H7 (cell line): ENCODE data around the gene RHBDF2. TPM values are rescaled to one million over a fixed set of nuclear protein-coding genes. Genes with fewer than 3 reads are reported as not detected.
A peak's percentile ranks its signal among the peaks of the same experiment; 100 is the strongest.
"Not testable (repeated sequence)": the region's sequence is repeated elsewhere in the genome, so short reads cannot be mapped to it uniquely, and the experiment has no call there.

Source experiments
- DNase-seq: peaks from one replicate; pipeline ENCODE4 v3.0.0; 2012
- H3K27me3 ChIP-seq: 2 replicates; pipeline ENCODE4 v1.6.0; 2011; ENCODE audit warnings: mild to moderate bottlenecking, low read length; ENCODE audit not compliant: control insufficient read depth, insufficient read depth
- H3K36me3 ChIP-seq: replicated peaks from 2 replicates; pipeline ENCODE4 v1.5.1; 2011; ENCODE audit warnings: low read length; ENCODE audit not compliant: control insufficient read depth, insufficient read depth
- H3K4me3 ChIP-seq: 2 replicates; pipeline ENCODE4 v1.5.1; 2011; ENCODE audit warnings: low read depth, mild to moderate bottlenecking, control low read depth, low read length, moderate library complexity; ENCODE audit not compliant: insufficient read depth
- total RNA-seq: library from RNA; depleted of rRNA; stranded (reverse); fragments of >200 nt; shearing (Covaris generic); gene quantifications from 2 replicates; pipeline ENCODE4 v1.2.3, GENCODE V29; 2014

The RHBDF2 gene
- total RNA-seq, 1 experiment from 2014 or later: 23.0 TPM

DNA sequence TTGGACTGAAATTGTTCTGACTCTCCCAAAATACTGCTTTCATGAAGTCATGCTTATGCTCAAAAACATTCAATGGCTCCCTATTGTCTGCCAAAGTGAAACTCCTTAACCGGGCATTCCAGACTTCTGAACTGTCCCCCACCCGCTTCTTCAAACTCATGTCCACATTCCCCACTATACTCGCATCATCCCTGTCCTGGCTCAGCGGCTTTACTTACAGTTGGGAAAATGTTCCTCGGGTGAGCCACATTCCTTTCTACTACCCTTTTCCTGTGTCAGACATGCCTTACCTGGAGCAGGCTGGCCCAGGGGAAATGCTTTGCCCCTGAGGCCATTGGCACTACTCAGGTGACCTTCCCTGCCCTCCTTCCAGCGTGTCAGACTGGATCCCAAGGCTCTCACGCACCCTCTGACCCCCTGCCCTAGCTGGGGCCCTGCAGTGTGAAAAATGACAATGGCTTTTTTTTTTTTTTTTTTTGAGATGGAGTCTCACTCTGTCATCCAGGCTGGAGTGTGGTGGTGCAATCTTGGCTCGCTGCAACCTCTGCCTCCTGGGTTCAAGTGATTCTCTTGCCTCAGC lies 30.9 kb upstream of the RHBDF2 start:
- Histone ChIP-seq H3K27me3 (peaks cover 15% of the 10 kb centered on the region), H3K36me3 (no peaks in the 10 kb centered on the region), H3K4me3 (no peak overlapping the region)
- peak; percentile 22 for DNase-seq

DNA sequence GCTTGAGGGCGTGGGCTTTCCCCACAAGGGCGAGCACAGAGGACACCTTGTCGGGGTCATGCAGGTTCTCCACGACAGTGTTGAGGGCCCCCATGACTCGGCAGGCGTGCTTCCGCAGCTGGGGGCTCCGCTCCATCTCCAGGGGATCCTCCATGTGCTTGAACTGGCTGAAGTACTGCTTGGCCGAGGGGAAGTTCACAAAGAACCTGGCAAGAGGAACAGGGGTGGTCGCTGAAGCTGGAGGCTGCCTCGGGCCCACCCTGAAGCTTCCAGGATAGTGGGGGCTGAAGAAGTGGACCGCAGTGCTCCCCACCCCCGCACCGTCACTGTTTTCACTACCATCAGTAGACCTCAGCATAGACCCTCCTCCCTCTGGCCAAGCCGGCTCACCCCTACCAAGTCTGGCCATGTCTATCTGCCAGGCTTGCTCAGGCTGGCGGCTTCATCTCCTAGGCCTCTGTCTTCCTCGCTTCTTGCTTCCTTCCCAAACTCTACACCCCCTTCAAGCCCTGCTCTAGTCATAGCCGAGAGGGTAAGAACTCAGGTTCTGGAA lies 30.3 kb upstream of the RHBDF2 start:
- H3K27me3 ChIP-seq: peaks cover 9% of the 10 kb centered on the region
- no peaks in the 10 kb centered on the region for H3K36me3 ChIP-seq
- DNase-seq: peak; percentile 22
- H3K4me3 ChIP-seq: no peak overlapping the region

GRCh38 chr17:76530811-76531485 lies 29.7 kb upstream of the RHBDF2 start:
- DNase-seq: peak; percentile 50
- Histone ChIP-seq H3K27me3 (peaks cover 4% of the 10 kb centered on the region), H3K36me3 (no peaks in the 10 kb centered on the region), H3K4me3 (no peak overlapping the region)

DNA sequence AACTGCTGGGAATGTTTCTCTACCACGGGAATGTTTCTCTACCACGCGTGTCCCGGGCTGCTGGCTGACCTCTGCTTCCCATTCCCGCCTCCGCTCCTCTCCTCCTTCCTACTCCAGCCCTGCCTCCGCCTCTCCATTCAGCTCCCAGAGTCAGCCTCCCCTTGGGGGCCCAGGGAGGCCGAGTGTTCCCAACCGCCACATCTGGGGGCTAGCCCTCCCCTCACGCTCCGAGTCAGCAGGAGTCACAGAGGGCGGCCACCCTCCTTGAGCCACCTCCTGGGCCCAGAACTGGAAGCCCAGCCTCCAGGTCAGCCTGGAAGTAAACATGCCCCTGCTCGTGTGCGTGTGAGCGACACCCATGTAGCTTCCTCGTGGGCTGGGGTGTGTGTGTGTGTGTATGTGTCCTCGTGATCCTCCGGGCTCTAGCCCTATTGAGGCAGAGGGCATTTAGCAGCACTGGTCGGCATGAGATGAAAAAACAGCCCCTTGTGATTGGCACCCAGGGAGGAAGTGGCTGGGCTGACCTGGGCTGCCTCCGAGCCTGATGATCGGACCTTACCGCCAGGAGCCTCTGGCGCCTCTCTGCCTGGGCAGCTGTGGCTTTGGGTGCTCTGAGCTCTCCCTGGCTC lies 29.0 kb upstream of the RHBDF2 start:
- peak; percentile 46 for DNase-seq
- H3K36me3 ChIP-seq: no peaks in the 10 kb centered on the region
- no peak overlapping the region for H3K4me3 ChIP-seq
- H3K27me3 ChIP-seq: no peaks in the 10 kb centered on the region

DNA sequence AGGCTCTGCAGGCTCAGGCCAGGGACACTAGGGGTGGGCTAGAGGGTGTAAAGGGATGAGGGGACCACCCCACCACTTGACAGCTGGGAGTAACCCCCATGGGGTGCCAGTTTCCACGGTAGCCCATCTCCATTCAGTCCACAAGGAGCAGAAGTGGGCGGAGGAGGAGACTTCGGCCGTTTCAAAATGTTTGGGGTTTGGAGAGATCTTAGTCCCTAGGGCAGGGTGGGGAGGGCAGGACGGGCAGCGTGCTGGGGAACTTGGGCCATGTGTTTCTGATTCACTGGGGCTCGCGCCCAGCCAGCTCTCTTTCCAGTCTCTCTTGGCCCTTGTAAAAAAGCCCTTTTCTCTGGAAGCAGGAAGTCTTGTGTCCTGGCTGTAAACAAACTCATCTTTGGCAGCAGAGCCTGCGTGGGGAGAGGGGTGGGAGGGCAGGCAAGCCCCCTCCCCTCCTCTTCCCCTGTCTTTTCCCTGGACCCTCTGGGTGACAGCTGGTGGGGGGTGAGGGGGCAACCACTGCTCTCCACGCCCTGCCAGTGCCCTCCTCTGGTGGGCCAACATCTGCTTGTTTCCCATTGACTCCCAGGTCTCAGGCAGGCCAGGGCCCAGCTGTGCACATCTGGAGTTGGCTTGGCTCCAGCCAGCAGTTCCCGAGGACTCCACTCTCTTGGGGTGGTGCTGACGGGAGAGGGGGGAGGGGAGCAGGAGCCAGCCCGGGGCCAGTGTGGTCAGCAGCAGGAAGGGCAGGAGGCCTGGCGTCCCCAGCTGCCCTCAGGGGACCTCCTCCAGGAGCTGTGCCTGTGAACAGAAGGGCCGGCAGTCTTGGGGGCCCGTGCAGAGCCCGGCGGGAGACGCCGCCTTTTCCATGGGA lies 28.2 kb upstream of the RHBDF2 start:
- Histone ChIP-seq H3K36me3 (no peaks in the 10 kb centered on the region), H3K4me3 (no peak overlapping the region), H3K27me3 (no peaks in the 10 kb centered on the region)
- DNase-seq: peak; percentile 76

DNA sequence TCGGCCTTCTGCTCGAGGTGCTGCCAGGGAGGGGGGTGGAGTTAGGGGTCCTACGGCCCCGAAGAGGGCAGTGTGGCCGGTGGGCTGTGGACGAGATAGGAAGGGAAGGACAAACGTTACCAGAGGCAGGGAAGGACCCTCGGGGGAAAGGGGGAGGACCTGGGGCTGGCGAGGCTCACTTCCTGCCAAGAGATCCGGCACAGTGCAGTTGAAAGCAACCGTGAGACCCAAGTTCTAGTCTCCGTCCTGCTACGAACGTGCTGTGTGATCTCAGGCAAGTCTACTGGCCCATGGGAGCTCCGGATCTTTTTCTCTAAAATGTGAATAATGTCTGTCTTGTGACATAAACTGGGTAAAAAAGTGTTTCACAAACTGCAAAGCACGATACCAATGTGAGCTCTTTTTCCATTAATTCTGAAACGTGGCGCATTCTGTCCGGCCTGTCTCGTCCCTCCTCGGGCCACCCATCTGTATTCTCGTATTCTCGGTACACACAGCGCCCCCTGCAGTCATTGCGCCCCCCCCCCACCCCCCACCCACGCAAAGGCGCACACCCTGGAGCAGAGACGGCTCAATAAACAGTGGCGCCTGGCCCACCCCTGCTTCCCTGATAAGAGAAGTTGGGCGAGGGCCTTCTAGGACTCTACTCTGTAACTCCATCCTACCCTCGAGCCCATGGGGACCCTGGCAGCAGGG lies 27.5 kb upstream of the RHBDF2 start:
- Histone ChIP-seq H3K27me3 (no peaks in the 10 kb centered on the region), H3K4me3 (no peak overlapping the region), H3K36me3 (no peaks in the 10 kb centered on the region)
- DNase-seq: no peak

DNA sequence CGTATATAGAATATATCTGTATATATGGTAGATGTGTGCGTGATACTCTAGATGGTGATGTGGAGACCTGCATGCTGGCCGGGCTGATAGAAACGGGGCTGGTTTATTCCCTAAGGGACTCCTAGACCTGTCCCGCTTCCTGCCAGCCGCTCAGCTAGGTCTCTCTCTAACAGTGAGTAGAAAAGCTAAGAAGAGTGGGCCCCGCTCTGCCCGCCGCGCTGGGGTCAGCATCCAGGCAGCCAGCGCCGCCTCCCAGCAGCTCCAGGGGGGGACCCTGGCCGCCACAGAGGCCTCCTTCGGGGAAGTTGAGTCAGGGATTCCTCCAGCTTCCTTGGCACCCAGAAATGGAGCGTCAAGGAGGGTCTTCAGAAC lies 26.9 kb upstream of the RHBDF2 start:
- DNase-seq: no peak
- Histone ChIP-seq H3K27me3 (peaks cover 3% of the 10 kb centered on the region), H3K4me3 (no peak overlapping the region), H3K36me3 (no peaks in the 10 kb centered on the region)

GRCh38 chr17:76527430-76528111 lies 26.3 kb upstream of the RHBDF2 start:
- H3K27me3 ChIP-seq: peaks cover 3% of the 10 kb centered on the region
- no peak overlapping the region for H3K4me3 ChIP-seq
- no peaks in the 10 kb centered on the region for H3K36me3 ChIP-seq
- peak; percentile 89 for DNase-seq

DNA sequence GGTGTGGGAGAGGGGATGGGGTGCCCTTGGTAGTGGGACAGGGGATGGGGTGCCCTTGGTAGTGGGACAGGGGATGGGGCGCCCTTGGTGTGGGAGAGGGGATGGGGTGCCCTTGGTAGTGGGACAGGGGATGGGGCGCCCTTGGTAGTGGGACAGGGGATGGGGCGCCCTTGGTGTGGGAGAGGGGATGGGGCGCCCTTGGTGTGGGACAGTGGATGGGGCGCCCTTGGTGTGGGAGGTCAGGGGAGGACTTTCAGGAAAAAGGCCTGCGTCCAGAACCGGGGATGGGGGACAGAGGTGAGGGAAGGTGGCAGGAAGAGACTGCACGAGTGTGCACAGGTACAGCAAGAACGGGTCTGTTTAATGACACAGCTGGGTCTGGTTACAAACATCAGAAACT lies 25.8 kb upstream of the RHBDF2 start:
- H3K36me3 ChIP-seq, H3K4me3 ChIP-seq, H3K27me3 ChIP-seq, DNase-seq: not testable (repeated sequence)

- H3K36me3 ChIP-seq, H3K27me3 ChIP-seq, DNase-seq, H3K4me3 ChIP-seq: not testable (repeated sequence)
These were observed 24.2 kb upstream of the RHBDF2 start for GRCh38 chr17:76525513-76525833.

DNA sequence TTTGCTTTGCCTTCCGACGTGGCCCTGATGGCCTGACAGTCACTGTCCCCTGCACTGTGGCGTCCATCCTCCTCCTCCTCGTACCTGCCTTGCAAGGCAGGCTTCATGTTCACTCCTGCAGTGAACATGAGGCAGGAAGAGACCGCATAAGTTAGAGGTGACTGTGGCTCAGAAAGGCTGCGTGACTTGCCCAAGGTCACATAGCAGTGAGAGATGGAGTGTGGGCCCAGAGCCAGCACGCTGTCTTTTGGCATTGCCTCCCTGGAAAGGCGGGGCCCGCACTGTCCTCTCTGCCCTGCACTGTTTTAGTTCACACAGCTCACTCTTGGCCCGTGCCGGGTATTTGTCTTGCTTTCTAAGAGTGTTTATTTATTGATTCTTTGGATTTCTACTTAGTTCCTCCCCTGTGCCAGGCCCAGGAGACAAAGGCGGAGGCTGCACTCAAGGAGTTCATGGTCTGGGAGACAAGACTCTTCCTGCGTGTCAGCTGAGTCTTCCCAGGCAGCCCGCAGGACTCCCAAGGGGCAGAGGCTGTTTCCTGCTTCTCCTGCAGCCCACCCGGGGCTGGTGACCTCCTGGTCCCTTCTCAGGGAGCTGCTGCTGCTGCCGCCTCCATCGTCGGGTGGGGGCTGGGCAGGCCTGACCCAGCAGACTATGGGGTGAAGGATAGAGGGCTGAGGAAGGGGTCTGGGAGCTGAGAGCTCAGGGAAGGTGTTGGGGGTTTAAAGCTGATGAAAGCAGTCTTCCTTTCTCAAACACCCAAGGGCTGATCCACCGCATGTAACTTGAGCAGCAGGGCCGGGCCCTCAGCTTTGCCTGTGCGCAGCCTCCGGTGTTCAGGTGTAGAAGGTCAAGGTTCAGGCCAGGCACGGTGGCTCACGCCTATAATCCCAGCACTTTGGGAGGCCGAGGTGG lies 23.6 kb upstream of the RHBDF2 start:
- no peak for DNase-seq
- peaks cover 3% of the 10 kb centered on the region for H3K27me3 ChIP-seq
- no peak overlapping the region for H3K4me3 ChIP-seq
- no peaks in the 10 kb centered on the region for H3K36me3 ChIP-seq

DNA sequence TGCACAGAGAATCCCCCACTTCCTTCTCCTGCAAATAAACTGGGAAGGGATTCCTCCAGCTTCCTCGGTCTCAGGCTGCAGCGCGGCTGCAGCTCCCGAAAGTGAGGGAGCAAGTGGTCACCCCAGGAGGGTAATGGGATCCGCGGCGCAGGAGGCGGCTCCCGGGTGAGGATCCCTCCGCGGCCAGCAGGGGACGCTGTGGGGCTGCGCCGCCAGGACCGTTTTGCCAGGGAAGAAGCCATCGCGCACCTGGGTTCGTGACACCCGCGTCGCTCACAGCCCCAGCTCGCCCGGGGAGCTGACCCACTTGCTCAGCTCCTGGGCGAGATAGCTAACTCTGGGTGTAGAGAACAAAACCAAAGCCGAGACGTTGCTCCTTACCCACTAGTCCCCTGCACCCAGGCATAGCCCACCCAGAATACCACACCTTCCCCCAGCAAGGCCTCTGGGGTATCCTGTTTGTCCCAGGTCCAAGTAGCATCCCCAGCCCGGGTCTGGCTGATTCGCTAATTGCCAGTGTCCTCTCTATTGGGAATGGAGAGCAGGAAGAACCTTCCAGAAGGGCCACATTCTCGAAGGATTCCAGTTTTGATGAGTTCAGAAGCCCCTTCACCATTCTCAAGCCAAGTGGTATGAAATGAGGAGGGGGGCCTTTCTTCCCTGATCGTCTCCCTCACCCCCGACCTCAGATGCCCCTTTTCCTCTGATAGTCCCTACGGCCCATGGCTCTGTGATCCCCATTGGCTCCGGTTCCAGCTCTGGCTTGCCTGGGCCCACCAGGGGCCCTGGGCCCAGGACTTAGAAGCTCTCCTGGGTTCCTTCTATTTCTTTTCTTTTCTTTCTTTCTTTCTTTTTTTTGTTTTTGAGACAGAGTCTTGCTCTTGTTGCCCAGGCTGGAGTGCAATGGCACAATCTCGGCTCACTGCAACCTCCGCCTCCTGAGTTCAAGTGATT lies 22.1 kb upstream of the RHBDF2 start:
- H3K27me3 ChIP-seq: peaks cover 3% of the 10 kb centered on the region
- H3K36me3 ChIP-seq: no peaks in the 10 kb centered on the region
- no peak overlapping the region for H3K4me3 ChIP-seq
- DNase-seq: peak; percentile 97
